ENCODE results near the gene DYNC1LI1.
A peak's percentile ranks its signal among the peaks of the same experiment; 100 is the strongest.

The DYNC1LI1 gene

DNA sequence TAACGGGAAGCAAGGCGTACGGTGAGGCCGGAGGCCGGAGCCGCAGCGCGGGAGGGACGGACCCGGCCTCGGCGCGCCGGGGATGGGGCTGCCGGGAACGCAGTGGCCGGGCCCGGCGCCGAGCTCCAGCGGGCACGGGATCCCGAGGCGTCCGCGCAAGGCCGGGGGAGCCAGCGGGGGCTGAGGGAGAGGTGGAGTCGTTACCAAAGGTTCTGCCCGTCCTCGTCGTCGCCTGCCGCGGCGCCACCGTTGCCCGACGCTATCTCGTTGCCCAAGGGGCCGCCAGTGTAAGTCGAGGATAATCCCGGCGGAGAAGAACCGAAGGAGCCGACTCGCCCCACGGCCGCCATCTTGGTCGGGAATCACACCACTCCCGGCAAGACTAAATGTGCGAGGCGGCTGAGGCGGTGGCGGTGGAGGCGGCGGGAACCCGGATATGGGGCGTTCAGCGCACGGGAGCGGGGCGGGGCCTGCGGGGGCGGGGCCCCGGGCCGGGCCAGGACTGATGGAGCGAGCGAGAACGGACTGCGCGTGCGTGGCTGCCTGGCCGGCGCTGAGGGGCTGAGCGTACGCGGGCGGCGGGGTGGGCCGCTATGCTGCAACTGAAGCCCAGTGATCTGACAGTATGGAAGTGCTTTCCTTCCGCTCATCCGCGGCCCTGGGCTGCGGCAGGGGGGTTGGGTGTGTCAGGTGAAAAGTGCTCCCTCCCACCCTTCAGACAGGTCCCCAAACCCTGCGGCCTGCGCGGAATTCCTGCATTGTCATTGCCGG is at the start of gene DYNC1LI1:
DYNC1LI1 (minus strand) TSS at position 438 of the 771 bp plus-strand sequence; CDS start at position 350, 88 bp downstream.
- Histone ChIP-seq H3K27ac (ENCODE audit: low read length) (peak within 1 kb of the TSS; percentile 89), H3K36me3 (ENCODE audit: control insufficient read depth in 2 of 2, insufficient read depth in 2 of 2, low read length in 2 of 2) (peaks cover 0 to 2% of the 10 kb centered on the region in 2 donors), H3K4me1 (ENCODE audit: control insufficient read depth, insufficient read depth, low read length) (peaks cover 3% of the 10 kb centered on the region), H3K9me3 (ENCODE audit: control insufficient read depth in 2 of 2, low read length in 2 of 2) (no peaks in the 10 kb centered on the region), H3K27me3 (ENCODE audit: control insufficient read depth in 1 of 2, insufficient read depth in 2 of 2, low read length in 2 of 2) (no peaks in the 10 kb centered on the region), H3K4me3 (ENCODE audit: low read length in 2 of 2) (peak within 1 kb of the TSS; percentile 89 to 91), H3K9ac (ENCODE audit: low read length in 2 of 2) (peak within 1 kb of the TSS; percentile 90 to 94)

DNA sequence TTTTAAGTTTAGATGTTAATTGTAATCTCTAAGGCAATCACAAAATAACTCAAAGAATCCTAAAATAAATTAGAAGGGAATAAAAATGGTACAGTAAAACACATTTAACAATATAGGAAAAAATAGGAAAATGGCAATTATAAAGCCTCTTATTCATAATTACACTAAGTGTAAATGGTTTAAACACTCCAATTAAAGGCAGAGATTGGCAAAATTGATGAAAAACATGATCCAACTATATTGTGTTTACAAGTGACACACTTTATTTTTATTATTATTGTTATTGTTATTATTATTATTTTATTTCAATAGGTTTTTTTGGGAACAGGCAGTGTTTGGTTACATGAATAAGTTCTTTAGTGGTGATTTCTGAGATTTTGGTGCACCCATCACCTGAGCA is 48.7 kb upstream of the DYNC1LI1 start:
- Histone ChIP-seq H3K27ac (ENCODE audit: low read length) (no peak overlapping the region), H3K36me3 (ENCODE audit: control insufficient read depth in 2 of 2, insufficient read depth in 2 of 2, low read length in 2 of 2) (no peaks in the 10 kb centered on the region), H3K4me3 (ENCODE audit: low read length in 2 of 2) (no peak overlapping the region), H3K9ac (ENCODE audit: low read length in 2 of 2) (no peak overlapping the region), H3K27me3 (ENCODE audit: control insufficient read depth in 1 of 2, insufficient read depth in 2 of 2, low read length in 2 of 2) (no peaks in the 10 kb centered on the region), H3K4me1 (ENCODE audit: control insufficient read depth, insufficient read depth, low read length) (no peaks in the 10 kb centered on the region), H3K9me3 (ENCODE audit: control insufficient read depth in 2 of 2, low read length in 2 of 2) (peaks cover 3 to 4% of the 10 kb centered on the region in 2 donors)

DNA sequence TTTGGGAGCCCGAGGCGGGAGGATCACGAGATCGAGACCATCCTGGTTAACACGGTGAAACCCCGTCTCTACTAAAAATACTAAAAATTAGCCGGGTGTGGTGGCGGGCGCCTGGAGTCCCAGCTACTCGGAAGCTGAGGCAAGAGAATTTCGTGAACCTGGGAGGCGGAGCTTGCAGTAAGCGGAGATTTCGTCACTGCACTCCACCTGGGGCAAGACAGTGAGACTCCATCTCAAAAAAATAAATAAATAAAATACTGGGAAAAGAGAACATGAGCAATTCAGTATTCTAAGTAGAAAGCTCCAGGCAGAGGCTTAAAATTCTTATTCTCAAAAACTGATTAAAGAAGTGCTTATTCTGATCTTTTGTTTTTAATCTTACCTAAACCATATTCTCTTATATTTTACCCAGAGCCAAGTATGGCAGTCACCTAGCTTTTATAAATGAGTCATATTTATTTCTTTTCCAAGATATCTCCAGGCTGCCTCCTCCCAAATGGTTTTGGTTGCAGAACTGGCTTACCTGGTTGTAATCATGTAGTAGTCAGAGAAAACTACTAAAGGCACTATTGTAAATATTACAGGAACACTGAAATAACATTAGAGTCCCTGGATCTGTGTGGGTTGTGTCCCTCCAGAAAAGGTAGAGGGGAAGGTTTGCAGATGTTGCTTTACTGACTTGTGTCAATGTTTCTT is 45.8 kb upstream of the DYNC1LI1 start:
- Histone ChIP-seq H3K36me3 (ENCODE audit: control insufficient read depth in 2 of 2, insufficient read depth in 2 of 2, low read length in 2 of 2) (no peaks in the 10 kb centered on the region), H3K27me3 (ENCODE audit: control insufficient read depth in 1 of 2, insufficient read depth in 2 of 2, low read length in 2 of 2) (no peaks in the 10 kb centered on the region), H3K4me3 (ENCODE audit: low read length in 2 of 2) (no peak overlapping the region), H3K9me3 (ENCODE audit: control insufficient read depth in 2 of 2, low read length in 2 of 2) (peaks cover 3 to 4% of the 10 kb centered on the region in 2 donors), H3K9ac (ENCODE audit: low read length in 2 of 2) (no peak overlapping the region), H3K27ac (ENCODE audit: low read length) (no peak overlapping the region), H3K4me1 (ENCODE audit: control insufficient read depth, insufficient read depth, low read length) (no peaks in the 10 kb centered on the region)

DNA sequence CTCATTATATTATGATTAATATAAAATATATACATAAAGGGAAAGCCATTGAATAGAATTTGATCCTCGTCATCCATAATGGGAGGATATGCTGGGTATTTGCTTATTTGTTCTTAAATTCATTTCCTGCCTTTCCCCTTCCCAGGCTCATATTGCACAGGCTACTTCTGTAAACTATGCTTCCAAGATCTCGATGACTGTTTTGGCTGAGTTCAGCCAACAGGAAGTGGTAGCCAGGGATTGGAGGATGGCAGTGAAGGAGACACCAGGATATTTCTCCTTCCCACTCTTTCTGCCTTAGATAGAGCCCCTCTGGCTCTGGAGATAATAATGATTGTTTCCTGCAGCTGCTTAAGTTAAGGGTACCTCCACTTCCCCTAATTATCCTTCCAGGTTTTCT is 44.3 kb upstream of the DYNC1LI1 start:
- no peaks in the 10 kb centered on the region for H3K27me3 ChIP-seq (ENCODE audit: control insufficient read depth in 1 of 2, insufficient read depth in 2 of 2, low read length in 2 of 2)
- no peak overlapping the region for H3K27ac ChIP-seq (ENCODE audit: low read length)
- H3K4me1 ChIP-seq (ENCODE audit: control insufficient read depth, insufficient read depth, low read length), result no peaks in the 10 kb centered on the region
- H3K9ac ChIP-seq (ENCODE audit: low read length in 2 of 2), result no peak overlapping the region
- H3K9me3 ChIP-seq (ENCODE audit: control insufficient read depth in 2 of 2, low read length in 2 of 2), result no peaks in the 10 kb centered on the region
- no peaks in the 10 kb centered on the region for H3K36me3 ChIP-seq (ENCODE audit: control insufficient read depth in 2 of 2, insufficient read depth in 2 of 2, low read length in 2 of 2)
- H3K4me3 ChIP-seq (ENCODE audit: low read length in 2 of 2), result no peak overlapping the region

DNA sequence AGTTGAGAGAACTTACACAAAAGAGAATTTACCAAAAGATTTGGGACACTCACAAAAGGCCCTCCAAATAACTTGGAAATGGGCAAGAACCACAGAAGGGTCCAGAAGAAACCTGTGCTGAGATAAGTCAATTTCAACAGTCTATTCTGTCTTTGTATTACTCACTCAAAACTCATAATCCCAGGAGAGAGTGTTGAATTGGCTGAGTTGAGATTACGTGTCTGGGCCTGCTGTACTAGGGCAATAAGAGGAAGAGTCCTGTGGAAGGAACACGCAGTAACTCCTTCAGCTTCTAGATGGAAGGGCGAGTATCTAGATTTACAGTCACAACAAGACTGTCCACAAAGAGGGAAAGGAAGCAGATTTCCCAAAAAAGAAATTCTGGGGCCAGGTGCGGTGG is 42.5 kb upstream of the DYNC1LI1 start:
- Histone ChIP-seq H3K27ac (ENCODE audit: low read length) (no peak overlapping the region), H3K9ac (ENCODE audit: low read length in 2 of 2) (no peak overlapping the region), H3K4me3 (ENCODE audit: low read length in 2 of 2) (no peak overlapping the region), H3K4me1 (ENCODE audit: control insufficient read depth, insufficient read depth, low read length) (no peaks in the 10 kb centered on the region), H3K36me3 (ENCODE audit: control insufficient read depth in 2 of 2, insufficient read depth in 2 of 2, low read length in 2 of 2) (no peaks in the 10 kb centered on the region), H3K27me3 (ENCODE audit: control insufficient read depth in 1 of 2, insufficient read depth in 2 of 2, low read length in 2 of 2) (no peaks in the 10 kb centered on the region), H3K9me3 (ENCODE audit: control insufficient read depth in 2 of 2, low read length in 2 of 2) (no peaks in the 10 kb centered on the region)

DNA sequence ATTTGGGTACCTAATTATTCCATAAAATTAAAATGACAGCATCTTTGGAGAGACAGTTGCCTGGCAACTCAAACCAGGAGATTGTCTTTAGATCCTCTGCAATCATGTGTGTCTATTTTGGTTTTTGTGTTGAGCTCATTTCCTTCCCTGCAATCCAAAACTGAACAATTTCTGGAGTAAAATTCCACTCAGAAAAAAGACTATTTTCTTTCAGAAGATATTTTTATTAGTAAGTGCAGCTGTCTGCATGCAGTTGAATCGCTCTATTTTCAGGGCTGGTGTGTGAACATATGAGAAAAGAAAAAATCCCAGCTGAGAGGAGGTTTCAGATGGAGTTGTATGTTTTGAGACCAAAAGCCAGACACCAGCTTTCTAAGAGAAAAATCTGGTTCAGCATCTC is 41.9 kb upstream of the DYNC1LI1 start:
- no peak overlapping the region for H3K4me3 ChIP-seq (ENCODE audit: low read length in 2 of 2)
- H3K36me3 ChIP-seq (ENCODE audit: control insufficient read depth in 2 of 2, insufficient read depth in 2 of 2, low read length in 2 of 2), result no peaks in the 10 kb centered on the region
- H3K9ac ChIP-seq (ENCODE audit: low read length in 2 of 2), result no peak overlapping the region
- no peak overlapping the region for H3K27ac ChIP-seq (ENCODE audit: low read length)
- H3K4me1 ChIP-seq (ENCODE audit: control insufficient read depth, insufficient read depth, low read length), result no peaks in the 10 kb centered on the region
- H3K27me3 ChIP-seq (ENCODE audit: control insufficient read depth in 1 of 2, insufficient read depth in 2 of 2, low read length in 2 of 2), result no peaks in the 10 kb centered on the region
- no peaks in the 10 kb centered on the region for H3K9me3 ChIP-seq (ENCODE audit: control insufficient read depth in 2 of 2, low read length in 2 of 2)

DNA sequence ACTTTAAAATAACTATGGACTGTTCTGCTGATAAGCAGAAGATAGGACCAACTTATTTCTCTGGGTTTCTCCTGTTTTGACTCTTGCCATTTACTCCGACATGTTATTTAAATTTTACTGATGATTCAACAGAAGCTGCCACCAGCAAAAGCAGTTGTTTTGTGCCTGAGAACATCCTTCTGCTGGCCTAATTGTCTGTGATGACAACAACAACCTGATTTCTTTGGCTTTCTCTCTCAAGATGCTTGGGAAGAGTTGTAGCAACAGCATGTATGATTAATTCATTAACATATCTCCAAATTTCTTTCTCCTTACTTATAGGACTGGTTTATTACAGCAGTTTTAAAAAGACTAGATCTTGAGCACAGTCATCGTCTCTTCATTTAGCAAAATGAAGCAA is 36.9 kb upstream of the DYNC1LI1 start:
- no peaks in the 10 kb centered on the region for H3K4me1 ChIP-seq (ENCODE audit: control insufficient read depth, insufficient read depth, low read length)
- no peaks in the 10 kb centered on the region for H3K9me3 ChIP-seq (ENCODE audit: control insufficient read depth in 2 of 2, low read length in 2 of 2)
- no peaks in the 10 kb centered on the region for H3K27me3 ChIP-seq (ENCODE audit: control insufficient read depth in 1 of 2, insufficient read depth in 2 of 2, low read length in 2 of 2)
- H3K36me3 ChIP-seq (ENCODE audit: control insufficient read depth in 2 of 2, insufficient read depth in 2 of 2, low read length in 2 of 2), result no peaks in the 10 kb centered on the region
- no peak overlapping the region for H3K27ac ChIP-seq (ENCODE audit: low read length)
- H3K9ac ChIP-seq (ENCODE audit: low read length in 2 of 2), result no peak overlapping the region
- no peak overlapping the region for H3K4me3 ChIP-seq (ENCODE audit: low read length in 2 of 2)

DNA sequence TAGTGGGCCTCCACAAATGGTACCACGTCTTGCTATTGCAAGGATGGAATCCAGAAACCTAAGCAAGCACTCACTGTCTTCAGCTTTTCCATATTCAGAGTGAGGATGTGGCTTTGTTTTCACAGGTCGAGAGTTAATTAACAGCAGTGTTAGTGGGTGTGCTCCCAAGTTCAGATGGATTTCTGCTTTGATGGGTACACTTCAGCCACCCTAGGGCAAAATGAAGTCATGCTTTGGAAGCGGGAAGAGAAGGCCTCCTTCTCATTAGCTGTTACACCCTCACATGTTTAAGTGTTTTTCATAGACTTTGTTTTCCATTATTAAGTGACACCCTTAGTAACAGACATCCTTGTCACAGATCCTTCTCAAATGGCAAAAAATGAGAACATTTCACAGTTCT is 36.3 kb upstream of the DYNC1LI1 start:
- Histone ChIP-seq H3K4me1 (ENCODE audit: control insufficient read depth, insufficient read depth, low read length) (no peaks in the 10 kb centered on the region), H3K9ac (ENCODE audit: low read length in 2 of 2) (no peak overlapping the region), H3K27ac (ENCODE audit: low read length) (no peak overlapping the region), H3K36me3 (ENCODE audit: control insufficient read depth in 2 of 2, insufficient read depth in 2 of 2, low read length in 2 of 2) (no peaks in the 10 kb centered on the region), H3K9me3 (ENCODE audit: control insufficient read depth in 2 of 2, low read length in 2 of 2) (no peaks in the 10 kb centered on the region), H3K4me3 (ENCODE audit: low read length in 2 of 2) (no peak overlapping the region), H3K27me3 (ENCODE audit: control insufficient read depth in 1 of 2, insufficient read depth in 2 of 2, low read length in 2 of 2) (no peaks in the 10 kb centered on the region)

DNA sequence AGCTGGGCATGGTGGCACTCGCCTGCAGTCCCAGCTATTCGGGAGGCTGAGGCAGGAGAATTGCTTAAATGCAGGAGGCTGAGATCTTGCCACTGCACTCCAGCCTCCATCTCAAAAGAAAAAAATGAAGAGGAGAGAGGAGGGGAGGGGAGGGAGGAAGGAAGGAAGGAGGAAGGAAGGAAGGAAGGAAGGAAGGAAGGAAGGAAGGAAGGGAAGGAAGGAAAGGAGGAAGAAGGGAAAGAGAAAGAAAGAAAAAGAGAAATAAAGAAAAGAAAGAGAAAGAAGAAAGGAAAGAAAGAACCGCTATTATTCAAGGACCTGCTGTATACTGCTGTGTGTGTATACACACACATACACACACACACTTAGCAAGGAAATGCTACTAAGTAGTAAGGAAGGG is 35.6 kb upstream of the DYNC1LI1 start:
- Histone ChIP-seq H3K4me1 (ENCODE audit: control insufficient read depth, insufficient read depth, low read length) (no peaks in the 10 kb centered on the region), H3K36me3 (ENCODE audit: control insufficient read depth in 2 of 2, insufficient read depth in 2 of 2, low read length in 2 of 2) (no peaks in the 10 kb centered on the region)

DNA sequence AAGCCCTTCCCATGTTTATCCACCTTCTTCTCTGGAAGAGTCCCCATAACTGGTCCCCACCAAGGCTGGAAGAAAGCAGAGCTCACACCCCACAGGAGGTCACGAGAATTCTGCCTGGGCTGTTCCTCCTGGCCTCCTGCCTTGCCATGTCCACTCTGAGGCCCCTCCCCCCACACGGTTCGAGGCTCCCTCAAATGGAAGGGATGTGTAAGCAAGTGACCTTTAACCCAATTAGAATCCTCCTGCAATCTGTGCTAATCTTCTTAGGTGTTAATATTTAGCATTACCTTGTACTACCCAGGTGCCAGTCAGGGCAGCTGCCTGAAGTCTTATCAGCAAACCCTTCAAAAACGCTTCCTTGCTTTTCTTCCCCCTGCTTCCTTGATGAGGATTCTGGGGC is 32.4 kb upstream of the DYNC1LI1 start:
- Histone ChIP-seq H3K27ac (ENCODE audit: low read length) (no peak overlapping the region), H3K36me3 (ENCODE audit: control insufficient read depth in 2 of 2, insufficient read depth in 2 of 2, low read length in 2 of 2) (no peaks in the 10 kb centered on the region), H3K27me3 (ENCODE audit: control insufficient read depth in 1 of 2, insufficient read depth in 2 of 2, low read length in 2 of 2) (peaks cover 0 to 3% of the 10 kb centered on the region in 2 donors), H3K9me3 (ENCODE audit: control insufficient read depth in 2 of 2, low read length in 2 of 2) (no peaks in the 10 kb centered on the region), H3K9ac (ENCODE audit: low read length in 2 of 2) (no peak overlapping the region), H3K4me1 (ENCODE audit: control insufficient read depth, insufficient read depth, low read length) (no peaks in the 10 kb centered on the region), H3K4me3 (ENCODE audit: low read length in 2 of 2) (no peak overlapping the region)

More for the DNA sequence above, 35.6 kb upstream of the DYNC1LI1 start:
- H3K9me3 ChIP-seq (ENCODE audit: control insufficient read depth in 2 of 2, low read length in 2 of 2), result no peaks in the 10 kb centered on the region
- no peak overlapping the region for H3K9ac ChIP-seq (ENCODE audit: low read length in 2 of 2)
- no peak overlapping the region for H3K27ac ChIP-seq (ENCODE audit: low read length)
- H3K4me3 ChIP-seq (ENCODE audit: low read length in 2 of 2), result no peak overlapping the region
- no peaks in the 10 kb centered on the region for H3K27me3 ChIP-seq (ENCODE audit: control insufficient read depth in 1 of 2, insufficient read depth in 2 of 2, low read length in 2 of 2)

DNA sequence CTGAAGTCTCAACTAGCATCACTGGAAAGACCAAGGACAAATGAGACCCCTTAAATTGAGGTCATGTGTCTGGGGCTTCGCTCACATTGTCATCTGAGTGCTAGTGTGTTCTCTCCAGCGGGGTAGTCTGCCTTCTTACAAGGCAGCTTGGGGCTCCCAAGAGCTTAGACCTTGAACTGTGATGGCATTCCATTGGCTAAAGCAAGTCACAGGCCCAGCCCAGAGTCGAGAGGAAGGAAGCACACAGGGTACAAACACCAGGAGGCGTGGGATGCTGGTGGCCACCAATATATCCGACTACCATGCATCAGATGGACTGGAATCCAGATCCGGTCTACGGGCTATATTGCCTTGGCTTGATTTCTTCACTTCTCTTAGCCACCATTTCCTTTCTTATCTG is 31.5 kb upstream of the DYNC1LI1 start:
- no peaks in the 10 kb centered on the region for H3K4me1 ChIP-seq (ENCODE audit: control insufficient read depth, insufficient read depth, low read length)
- peaks cover 0 to 3% of the 10 kb centered on the region in 2 donors for H3K27me3 ChIP-seq (ENCODE audit: control insufficient read depth in 1 of 2, insufficient read depth in 2 of 2, low read length in 2 of 2)
- H3K9ac ChIP-seq (ENCODE audit: low read length in 2 of 2), result no peak overlapping the region
- H3K4me3 ChIP-seq (ENCODE audit: low read length in 2 of 2), result no peak overlapping the region
- H3K9me3 ChIP-seq (ENCODE audit: control insufficient read depth in 2 of 2, low read length in 2 of 2), result no peaks in the 10 kb centered on the region
- no peaks in the 10 kb centered on the region for H3K36me3 ChIP-seq (ENCODE audit: control insufficient read depth in 2 of 2, insufficient read depth in 2 of 2, low read length in 2 of 2)
- no peak overlapping the region for H3K27ac ChIP-seq (ENCODE audit: low read length)

Measured in stomach smooth muscle (tissue), 2 donors.